Thyroid gland (tissue), 4 donors: ENCODE results near the gene ANKMY2. TPM values are rescaled to one million over a fixed set of nuclear protein-coding genes. Genes with fewer than 3 reads are reported as not detected.

Experiments used
- DNase-seq, 2 donors: peaks; one replicate each; pipeline ENCODE4 v3.0.0-alpha.2; 2019
- H3K27ac ChIP-seq, 3 donors: fragments of 200-600 bp; sonication (generic); 1 replicate in 2 of 3; 2 replicates in 1 of 3; pipeline ENCODE4 v1.5.1; 2016 to 2019; ENCODE audit warnings: mild to moderate bottlenecking in 1 of 3, moderate library complexity in 1 of 3
- H3K27me3 ChIP-seq: fragments of 200-600 bp; sonication (generic); one replicate; pipeline ENCODE4 v1.5.1; 2019
- H3K36me3 ChIP-seq, 2 donors: fragments of 200-600 bp; sonication (generic); one replicate each; pipeline ENCODE4 v1.5.1; 2016 to 2019
- H3K4me1 ChIP-seq, 2 donors: fragments of 200-600 bp; sonication (generic); one replicate each; pipeline ENCODE4 v1.5.1; 2017 to 2019
- H3K4me3 ChIP-seq, 3 donors: fragments of 200-600 bp; sonication (generic); replicated peaks in 1 of 3; 1 replicate in 2 of 3; 2 replicates in 1 of 3; pipeline ENCODE4 v1.5.1; 2016; ENCODE audit warnings: mild to moderate bottlenecking in 1 of 3
- H3K9me3 ChIP-seq: fragments of 200-600 bp; sonication (generic); one replicate; pipeline ENCODE4 v1.5.1; 2017
- POLR2A ChIP-seq, 2 donors: fragments of 450-650 bp; IDR thresholded peaks; one replicate each; pipeline ENCODE4 v1.6.1; 2017; ENCODE audit warnings: antibody characterized with exemption in 2 of 2, mild to moderate bottlenecking in 2 of 2, moderate library complexity in 1 of 2
- WGBS, 2 donors: methylation state at CpG; one replicate each; pipeline ENCODE4 v1.1.5; 2017; 5-methylcytosine and 5-hydroxymethylcytosine counted together
- intact Hi-C: fragments of 100-400 bp; cut with DNase I; formaldehyde crosslinking; loops from one replicate; pipeline ENCODE4 v1.15.1; 2023
- total RNA-seq, 4 donors: library from RNA; depleted of rRNA; stranded (reverse); fragments of >200 nt; gene quantifications; one replicate each; pipeline ENCODE4 v1.2.3, GENCODE V29; 2016
- TF ChIP-seq, protein P1 (sequence below), 6 experiments: fragments of 200-600 bp in 3 of 6; fragments of 450-650 bp in 3 of 6; sonication (generic) in 3 of 6; IDR thresholded peaks; one replicate each; pipeline ENCODE4 v1.5.1; 2016 to 2019; ENCODE audit warnings: antibody characterized with exemption in 6 of 6, mild to moderate bottlenecking in 2 of 6, inconsistent platforms in 1 of 6, moderate library complexity in 1 of 6

Gene ANKMY2
- total RNA-seq, 4 donors from 2014 or later, result 21.2 to 35.1 (median 23.9) TPM

DNA sequence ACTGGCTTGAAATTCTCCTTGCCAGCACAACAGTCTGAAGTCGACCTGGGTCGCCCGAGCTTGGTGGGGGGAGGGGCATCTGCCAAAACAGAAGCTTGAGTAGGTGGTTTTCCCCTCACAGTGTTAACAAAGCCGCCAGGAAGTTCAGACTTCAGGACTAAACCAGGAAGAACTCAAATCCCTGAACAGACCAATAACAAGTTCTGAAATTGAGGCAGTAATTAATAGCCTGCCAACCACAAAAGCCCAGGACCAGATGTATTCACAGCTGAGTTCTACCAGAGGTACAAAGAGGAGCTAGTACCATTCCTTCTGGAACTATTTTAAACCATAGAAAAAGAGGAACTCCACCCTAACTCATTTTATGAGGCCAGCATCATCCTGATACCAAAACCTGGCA is 73.6 kb downstream of the ANKMY2 start:
- intact Hi-C loops, result no loop called here
- Histone ChIP-seq H3K4me1 (no peaks in the 10 kb centered on the region), H3K9me3 (no peaks in the 10 kb centered on the region), H3K36me3 (no peaks in the 10 kb centered on the region), H3K4me3 (no peak overlapping the region), H3K27ac (no peak overlapping the region), H3K27me3 (no peaks in the 10 kb centered on the region)
- DNase-seq, result no peak
- WGBS, 2 donors, result 67 to 83% methylated on average over 1 to 4 of the region's 4 CpGs
- TF ChIP-seq, protein P1, sequence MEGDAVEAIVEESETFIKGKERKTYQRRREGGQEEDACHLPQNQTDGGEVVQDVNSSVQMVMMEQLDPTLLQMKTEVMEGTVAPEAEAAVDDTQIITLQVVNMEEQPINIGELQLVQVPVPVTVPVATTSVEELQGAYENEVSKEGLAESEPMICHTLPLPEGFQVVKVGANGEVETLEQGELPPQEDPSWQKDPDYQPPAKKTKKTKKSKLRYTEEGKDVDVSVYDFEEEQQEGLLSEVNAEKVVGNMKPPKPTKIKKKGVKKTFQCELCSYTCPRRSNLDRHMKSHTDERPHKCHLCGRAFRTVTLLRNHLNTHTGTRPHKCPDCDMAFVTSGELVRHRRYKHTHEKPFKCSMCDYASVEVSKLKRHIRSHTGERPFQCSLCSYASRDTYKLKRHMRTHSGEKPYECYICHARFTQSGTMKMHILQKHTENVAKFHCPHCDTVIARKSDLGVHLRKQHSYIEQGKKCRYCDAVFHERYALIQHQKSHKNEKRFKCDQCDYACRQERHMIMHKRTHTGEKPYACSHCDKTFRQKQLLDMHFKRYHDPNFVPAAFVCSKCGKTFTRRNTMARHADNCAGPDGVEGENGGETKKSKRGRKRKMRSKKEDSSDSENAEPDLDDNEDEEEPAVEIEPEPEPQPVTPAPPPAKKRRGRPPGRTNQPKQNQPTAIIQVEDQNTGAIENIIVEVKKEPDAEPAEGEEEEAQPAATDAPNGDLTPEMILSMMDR (IDR thresholded peaks at IDR 0.05), result no peak
- TF ChIP-seq POLR2A (IDR thresholded peaks at IDR 0.05), result no peak

DNA sequence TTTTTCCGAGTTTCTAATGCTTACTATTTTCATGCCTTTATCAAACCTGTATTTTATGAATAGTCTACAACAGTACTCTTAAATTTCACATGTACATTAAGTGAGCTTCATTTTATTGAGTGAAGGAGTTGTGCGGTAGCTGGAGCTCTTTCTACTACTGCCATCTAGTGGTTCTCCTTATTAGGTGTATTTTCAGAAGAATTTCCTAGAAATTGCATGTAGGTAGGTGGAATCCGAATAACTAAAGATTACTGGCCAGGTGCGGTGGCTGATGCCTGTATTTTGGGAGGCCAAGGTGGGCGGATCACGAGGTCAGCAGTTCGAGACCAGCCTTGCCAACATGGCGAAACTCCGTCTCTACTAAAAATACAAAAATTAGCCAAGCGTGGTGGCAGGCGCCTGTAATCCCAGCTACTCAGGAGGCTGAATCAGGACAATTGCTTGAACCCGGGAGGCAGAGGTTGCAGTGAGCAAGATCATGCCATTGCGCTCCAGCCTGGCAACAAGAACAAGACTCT is 80.6 kb downstream of the ANKMY2 start:
- H3K36me3 ChIP-seq, result no peaks in the 10 kb centered on the region
- peak in 1 of 2 donors; percentile 13 for DNase-seq
- no peak overlapping the region for H3K27ac ChIP-seq
- H3K9me3 ChIP-seq, result no peaks in the 10 kb centered on the region
- 22 to 25% methylated on average over 13 of the region's 13 CpGs for WGBS, 2 donors
- H3K27me3 ChIP-seq, result no peaks in the 10 kb centered on the region
- TF ChIP-seq, protein P1 (IDR thresholded peaks at IDR 0.05), result peak; percentile 20 to 76 (median 68)
- TF ChIP-seq POLR2A (IDR thresholded peaks at IDR 0.05), result no peak
- H3K4me3 ChIP-seq, result no peak overlapping the region
- H3K4me1 ChIP-seq, result no peaks in the 10 kb centered on the region
- intact Hi-C loops, result loop anchor here (10.0 kb wide), 1 partner anchor 490 kb away; no protein-coding TSS in a partner anchor

DNA sequence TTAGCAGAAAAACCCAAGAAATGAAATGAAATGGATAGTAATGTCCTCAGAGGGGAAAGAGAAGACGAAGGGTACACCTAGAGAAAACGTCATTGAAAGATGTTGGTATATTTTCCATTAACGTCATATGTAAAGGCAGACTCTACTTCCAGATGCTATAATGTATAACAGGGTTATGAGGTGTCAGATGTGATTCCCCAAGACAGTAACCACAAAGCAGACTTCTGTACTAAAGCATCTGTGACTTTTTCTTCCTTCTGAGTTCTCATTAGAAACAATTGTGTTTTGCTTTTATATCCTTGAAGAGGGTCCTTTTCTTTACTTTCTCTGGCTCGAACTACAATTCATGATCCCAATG is 81.6 kb downstream of the ANKMY2 start:
- Histone ChIP-seq H3K27ac (no peak overlapping the region), H3K4me1 (no peaks in the 10 kb centered on the region), H3K4me3 (no peak overlapping the region), H3K27me3 (no peaks in the 10 kb centered on the region), H3K9me3 (no peaks in the 10 kb centered on the region), H3K36me3 (no peaks in the 10 kb centered on the region)
- 88 to 92% methylated on average over 4 of the region's 4 CpGs for WGBS, 2 donors
- TF ChIP-seq, protein P1 (IDR thresholded peaks at IDR 0.05), result no peak
- no peak for TF ChIP-seq POLR2A (IDR thresholded peaks at IDR 0.05)
- intact Hi-C loops, result loop anchor here (10.0 kb wide), 1 partner anchor 489 kb away; no protein-coding TSS in a partner anchor
- no peak for DNase-seq

DNA sequence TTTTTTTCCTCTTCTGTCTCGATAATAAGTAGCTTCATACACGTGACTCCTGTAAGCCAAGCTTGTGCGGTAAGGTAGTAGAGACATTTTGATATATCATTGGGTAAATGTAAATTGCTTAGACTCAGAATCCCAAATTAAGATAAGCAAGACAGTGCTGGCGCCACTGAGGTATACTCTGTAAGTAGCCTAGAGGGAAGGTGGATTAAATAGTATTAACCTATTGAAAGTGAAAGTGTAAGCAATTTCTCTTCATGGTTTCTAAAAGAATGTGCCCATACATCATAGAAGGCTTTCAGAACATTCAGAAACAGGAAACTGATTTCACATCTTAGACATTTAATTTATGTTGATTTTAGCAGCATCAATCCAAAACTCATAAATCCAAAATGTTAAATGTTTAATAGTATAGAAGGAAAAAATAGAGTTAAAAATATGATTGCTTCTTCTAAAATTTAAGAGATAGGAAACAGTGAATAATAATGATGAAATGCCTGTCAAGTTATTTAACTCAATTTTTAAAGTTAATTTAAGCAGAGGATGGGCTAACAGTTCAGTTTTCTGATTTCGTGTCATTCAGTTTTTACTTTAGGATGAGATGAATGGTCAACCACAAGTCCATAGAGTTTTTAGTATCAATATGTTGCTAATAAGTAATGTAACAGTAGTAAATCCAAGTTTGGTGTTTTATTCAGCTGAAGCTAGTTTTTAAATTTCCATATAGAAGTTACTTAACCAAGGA is 82.1 kb downstream of the ANKMY2 start:
- no peaks in the 10 kb centered on the region for H3K27me3 ChIP-seq
- H3K4me1 ChIP-seq, result no peaks in the 10 kb centered on the region
- no peak overlapping the region for H3K4me3 ChIP-seq
- no peak for TF ChIP-seq POLR2A (IDR thresholded peaks at IDR 0.05)
- TF ChIP-seq, protein P1 (IDR thresholded peaks at IDR 0.05), result no peak
- no peak for DNase-seq
- H3K27ac ChIP-seq, result no peak overlapping the region
- no peaks in the 10 kb centered on the region for H3K36me3 ChIP-seq
- no peaks in the 10 kb centered on the region for H3K9me3 ChIP-seq
- WGBS, 2 donors, result 87 to 93% methylated on average over 5 of the region's 5 CpGs
- intact Hi-C loops, result loop anchor here (10.0 kb wide), 1 partner anchor 489 kb away; no protein-coding TSS in a partner anchor
